Activated CD8-positive, alpha-beta memory T cell treated with anti-CD3 and anti-CD28 coated beads, Interleukin-2, amount 50 U/mL, for 4 hours (primary cell): ENCODE results near the gene SLC4A7.
"Not testable (repeated sequence)": the region's sequence is repeated elsewhere in the genome, so short reads cannot be mapped to it uniquely, and the experiment has no call there.

Source experiments
- DNase-seq: peaks from one replicate; pipeline ENCODE4 v3.0.0-alpha.2; 2020

Gene SLC4A7

DNA sequence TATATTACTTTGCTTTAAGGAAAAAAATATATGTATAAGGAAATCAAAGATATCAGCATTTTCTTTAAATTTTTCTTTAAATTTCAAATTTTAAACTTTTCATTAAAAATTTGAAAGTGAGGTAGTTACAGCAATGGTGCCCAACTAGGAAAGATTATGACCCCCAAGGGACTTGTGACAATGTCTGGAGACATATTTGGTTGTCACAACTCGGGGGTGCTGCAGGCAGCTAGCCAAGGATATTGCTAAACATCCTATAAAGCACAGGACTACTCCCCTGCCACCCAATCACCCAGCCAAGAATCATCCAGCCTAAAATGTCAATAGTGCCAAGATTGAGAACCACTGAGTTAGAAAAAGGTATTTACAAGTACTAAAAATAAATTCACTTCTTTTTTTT, 57.3 kb downstream of the SLC4A7 start:
- no peak for DNase-seq

DNA sequence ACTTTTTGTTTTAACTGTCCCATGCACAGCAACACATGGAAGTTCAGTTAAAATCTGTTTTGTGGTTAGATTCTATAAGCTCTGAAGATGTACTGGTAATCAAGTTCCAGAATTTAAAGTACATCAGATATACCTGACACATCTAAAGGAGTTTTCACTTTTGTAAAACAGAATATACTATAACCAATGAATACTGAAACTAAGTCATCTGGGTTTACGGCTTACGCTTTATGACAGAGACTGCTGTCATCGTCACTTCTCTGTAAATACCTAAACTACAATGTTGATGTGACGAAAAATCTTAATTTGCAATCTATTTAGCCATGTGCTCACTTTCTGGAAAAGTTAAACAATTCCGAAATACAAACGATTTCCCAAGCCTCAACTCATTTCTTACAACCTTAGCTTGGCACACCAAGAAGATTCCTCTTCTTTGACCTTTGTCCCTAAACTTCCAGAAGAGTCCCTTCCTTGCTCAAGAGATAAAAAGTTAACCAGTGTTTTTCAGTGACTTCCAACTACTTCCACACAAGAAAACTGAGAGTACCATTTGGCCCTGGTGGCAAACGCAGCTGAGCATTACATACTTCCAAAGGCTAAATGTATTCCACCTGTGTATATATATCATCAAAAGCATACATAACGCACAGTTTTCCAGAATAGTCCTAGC, 58.2 kb downstream of the SLC4A7 start:
- DNase-seq = no peak

DNA sequence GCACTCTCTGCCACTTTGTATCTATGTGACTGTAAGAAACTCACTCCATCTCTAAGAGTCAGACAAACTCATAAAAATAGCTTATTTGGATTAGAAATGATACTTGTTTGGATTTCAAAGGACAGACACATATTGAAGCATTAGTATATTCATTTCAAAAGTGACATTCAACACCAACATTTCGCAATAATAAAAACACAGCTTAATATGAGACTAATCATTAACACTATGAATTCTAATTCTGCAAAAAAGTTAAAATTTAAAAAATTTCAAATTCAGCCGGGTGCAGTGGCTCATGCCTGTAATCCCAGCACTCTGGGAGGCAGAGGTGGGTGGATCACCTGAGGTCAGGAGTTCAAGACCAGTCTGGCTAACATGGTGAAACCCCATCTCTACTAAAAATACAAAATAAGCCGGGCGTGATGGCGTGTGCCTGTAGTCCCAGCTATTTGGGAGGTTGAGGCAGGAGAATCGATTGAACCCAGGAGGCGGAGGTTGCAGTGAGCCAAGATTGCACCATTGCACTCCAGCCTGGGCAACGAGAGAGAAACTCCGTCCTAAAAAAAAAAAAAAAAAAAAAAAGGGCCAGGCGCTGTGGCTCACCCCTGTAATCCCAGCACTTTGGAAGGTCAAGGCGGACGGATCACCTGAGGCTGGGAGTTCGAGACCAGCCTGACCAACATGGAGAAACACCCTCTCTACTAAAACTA, 59.2 kb downstream of the SLC4A7 start:
- DNase-seq = not testable (repeated sequence)

DNA sequence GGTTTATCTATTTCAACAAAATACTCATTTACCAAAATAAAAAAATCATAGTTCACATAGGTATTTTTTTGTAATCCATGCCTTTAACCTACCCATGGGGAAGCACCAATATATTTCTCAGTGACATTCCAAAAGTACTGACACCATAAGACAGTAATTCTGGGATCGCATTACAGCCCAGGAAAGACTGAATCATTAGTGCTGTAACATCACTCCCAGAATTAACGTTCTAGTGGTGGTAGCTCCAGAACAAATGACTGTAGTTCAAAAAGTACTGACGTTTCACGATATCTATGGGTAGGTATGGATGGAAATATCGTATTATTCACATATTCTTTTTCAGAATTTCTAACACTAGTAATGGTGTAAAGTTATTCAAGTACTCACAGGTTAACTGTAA, 60.7 kb downstream of the SLC4A7 start:
- no peak for DNase-seq

DNA sequence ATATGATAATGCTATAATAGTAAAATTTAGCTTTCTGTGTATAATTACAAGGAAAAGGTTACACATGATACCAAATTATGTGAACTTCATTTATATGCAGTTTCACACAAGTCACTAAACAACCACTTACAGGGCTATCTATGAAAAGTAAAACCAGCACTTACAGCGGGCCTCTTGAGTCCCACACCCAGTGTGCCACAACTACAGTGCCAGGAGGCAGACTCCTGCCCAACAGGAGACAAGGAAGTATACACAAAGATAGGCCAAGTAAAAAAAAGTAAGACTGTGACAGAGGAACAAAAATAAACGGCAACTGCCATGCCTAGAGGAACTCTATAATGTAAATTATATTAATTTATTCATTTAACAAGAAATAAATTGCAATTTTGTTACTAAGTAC, 61.6 kb downstream of the SLC4A7 start:
- DNase-seq = no peak

DNA sequence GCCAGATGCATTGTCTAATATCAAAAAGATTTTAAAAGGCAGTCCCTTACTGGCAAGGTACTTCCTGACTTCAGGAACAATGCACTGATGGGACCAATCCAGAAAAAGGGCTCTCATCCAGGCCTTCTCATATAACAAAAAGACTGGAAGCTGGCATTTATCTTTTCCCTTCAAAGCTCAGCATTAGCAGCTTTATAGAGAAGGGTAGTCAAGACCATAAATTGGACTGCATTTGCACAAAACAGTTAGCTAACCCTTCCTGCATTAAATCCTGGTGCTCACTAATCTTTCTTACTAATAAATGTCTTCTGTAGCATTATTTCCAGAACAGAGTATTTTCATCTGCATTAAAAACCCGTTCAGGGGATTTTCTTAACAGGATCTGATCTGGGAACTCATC, 69.0 kb downstream of the SLC4A7 start:
- DNase-seq = no peak

DNA sequence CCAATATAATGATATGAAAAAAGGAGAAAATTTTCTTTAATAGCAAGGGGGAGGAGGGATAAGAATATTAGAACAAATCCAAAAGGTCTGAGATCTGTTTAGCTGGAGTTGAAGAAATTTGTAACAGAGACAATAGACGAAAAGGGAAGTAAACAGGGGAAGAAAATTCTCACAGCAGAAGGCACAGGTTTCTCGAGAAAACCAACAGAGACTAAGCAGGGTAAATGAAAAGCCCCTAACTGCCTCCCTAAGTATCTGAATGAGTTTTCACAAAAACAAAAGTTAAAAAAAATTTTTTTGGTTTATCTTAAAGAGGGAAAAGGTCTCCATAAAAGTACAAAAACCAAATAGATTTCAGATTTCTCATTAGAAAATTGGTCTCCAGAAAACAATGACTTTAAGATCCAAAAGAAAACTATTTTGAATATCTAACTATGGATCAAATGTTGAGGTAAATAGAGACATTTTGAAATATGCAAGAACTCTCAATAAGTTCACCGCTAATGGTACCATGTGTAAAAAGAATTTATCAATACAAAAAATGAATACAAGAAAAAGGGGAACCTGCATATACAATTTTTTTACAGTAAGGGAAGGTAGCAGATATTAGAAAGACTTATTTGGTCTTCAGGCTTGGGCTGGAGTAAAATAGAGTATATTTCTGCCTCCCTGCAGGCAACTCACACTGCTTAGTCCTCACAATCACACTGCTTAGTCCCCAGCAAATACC, 91.1 kb downstream of the SLC4A7 start:
- no peak for DNase-seq

GRCh38 chr3:27392414-27392813, 91.8 kb downstream of the SLC4A7 start:
- not testable (repeated sequence) for DNase-seq

- no peak for DNase-seq
Measured at GRCh38 chr3:27391796-27392195, 92.4 kb downstream of the SLC4A7 start.

- no peak for DNase-seq
Measured at GRCh38 chr3:27387625-27388024, 96.6 kb downstream of the SLC4A7 start.

- DNase-seq = no peak
Measured at GRCh38 chr3:27385504-27385903, 98.7 kb downstream of the SLC4A7 start.

- no peak for DNase-seq
Measured at GRCh38 chr3:27384191-27384590, 100.0 kb downstream of the SLC4A7 start.

- DNase-seq = no peak
Measured at GRCh38 chr3:27380433-27381357, 103.5 kb downstream of the SLC4A7 start.

DNA sequence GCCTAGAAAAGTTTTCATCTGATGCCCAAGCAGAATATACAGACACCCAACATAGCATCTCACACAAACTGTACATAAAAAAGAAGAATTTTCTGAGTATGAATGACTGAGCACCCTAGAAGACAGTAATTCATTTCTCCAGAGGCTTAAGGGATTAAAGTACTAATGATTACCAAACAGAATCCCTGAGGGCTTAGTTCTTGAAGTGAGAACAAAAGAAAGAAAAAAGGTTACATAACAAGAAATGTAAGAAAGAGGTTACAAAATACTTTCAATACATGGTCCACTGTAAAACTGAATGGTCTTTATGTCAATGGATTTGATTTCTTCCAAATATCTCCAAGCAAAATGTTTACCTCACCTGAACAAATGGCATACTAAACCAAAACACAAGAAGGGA, 105.9 kb downstream of the SLC4A7 start:
- DNase-seq = no peak

GRCh38 chr3:27376109-27376772, 107.9 kb downstream of the SLC4A7 start:
- no peak for DNase-seq

DNA sequence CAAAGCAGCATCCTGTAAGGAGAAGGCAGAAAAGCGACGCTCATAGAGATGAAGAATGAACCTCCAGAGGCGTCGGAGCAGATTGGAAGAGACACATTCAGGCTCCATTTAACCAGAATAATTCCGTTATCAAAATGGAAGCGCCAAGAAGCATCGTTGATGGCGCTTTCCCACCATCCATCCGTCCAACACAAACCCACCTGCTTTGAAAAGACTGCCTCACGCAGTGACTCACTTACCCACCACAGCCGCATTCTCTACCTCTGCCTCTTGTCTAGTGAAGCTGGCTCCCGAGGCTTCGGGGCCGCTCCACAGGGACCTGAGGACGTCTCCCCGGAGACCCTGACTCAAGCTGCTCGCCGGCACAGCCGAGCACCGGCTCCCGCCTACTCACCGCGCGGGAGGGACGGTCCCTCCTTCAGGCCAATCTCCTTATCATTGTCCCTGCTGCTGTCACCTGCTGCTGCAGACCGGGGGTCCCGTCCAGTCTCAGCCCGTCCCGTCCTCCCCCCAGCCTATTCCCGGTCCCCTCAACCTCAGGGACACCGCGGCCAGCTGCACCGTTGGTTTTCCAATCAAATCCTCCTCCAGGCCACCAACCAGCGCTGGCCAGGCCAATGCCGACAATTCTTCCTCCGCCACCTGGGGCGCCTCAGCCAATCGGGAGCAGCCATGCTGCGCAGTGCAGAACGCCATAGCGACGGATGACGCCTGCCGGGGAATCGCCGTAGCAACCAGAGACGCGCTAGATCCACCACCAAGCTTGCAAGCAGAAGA, 115.2 kb downstream of the SLC4A7 start, which contains the start of gene NEK10:
TSS of gene NEK10 (minus strand) at position 553 of the 777 bp plus-strand sequence. CDS start 16,501 bp downstream, outside the sequence.
- peak; percentile 93 for DNase-seq

DNA sequence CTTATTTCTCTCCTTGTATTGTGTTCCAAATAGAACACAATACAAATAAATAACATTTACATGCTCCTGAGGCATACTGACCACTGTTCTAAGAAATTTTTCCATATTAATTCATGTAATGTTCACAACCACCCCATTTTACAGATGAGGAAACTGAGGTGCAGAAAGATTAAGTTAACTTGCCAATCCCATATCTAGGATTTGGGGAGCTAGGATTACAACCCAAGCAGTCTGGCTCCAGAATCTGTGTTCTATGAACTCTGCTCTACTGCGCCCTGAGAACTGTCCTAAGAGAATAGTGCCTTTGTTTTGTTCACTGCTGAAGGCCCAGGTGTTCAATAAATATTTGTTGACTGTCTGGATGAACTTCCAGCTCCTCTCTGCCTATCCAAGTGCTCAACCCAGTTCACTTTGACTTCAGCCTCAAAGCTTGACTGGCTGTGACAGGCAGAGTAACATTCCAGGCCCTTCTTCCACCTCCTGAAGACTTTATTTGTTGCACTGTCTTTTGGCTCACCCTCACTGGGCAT, 118.1 kb downstream of the SLC4A7 start:
- DNase-seq = no peak

DNA sequence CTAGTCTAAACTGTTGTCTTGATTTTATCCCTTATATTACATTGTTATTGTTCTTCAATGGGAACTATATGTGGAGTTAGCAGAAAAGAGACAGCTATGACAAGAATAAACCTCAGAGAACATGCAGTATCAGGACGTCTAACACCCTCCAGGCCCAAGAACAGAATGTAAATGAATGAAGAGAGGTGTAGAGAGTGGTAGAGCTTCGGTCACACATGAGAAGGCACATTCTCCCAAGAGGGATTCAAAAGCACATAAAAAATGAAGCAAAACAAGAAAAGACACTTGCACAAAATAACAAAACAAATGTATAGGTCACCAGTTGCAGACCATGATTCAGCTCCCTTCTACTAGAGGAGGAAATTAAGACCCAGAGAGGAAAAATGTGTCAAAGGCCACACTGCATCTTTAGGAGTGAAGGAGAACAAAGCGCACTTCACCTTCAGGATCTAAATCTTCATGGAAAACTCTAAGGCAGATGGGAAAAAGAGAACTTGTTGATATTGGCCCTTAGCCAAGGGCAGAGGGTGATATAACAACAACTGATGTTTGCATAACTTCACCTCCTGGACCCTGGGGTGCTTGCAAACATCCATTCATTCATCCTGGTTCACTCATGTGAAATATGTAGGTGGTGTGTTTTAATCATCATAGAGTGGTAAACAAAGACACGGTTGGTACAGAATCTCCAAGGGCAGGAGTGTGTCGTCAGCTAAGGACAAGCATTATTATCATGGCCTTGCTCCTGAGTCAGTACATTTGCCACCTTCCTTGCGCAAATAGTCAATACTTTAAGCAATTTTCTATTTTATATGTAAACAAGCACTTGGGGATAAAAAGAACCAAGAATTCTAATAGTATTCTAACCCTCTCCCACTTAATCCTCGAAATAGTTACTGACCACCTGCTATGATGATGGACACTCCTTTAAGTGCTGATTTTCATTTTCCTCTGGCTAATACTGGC, 123.8 kb downstream of the SLC4A7 start:
- DNase-seq = no peak

DNA sequence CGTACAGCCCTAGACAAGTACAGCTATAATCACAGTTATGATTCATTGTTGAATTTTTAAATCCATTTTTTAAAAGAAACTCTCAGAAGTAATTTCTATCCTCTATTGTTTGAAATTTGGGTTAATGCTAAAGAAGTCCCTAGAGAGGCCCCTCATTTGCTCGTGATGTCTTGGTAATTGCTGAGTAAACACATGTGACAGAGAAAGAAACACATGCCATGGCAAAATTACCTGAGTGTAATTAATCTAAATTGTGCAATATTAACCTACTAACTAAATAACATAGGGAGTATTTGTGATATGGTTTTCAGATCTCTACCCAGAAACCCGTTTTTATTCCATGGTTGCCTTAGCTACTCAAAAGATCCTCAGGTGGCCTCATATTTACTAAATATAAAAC, 125.8 kb downstream of the SLC4A7 start:
- no peak for DNase-seq
